Kidney epithelial cell (primary cell): Measurements from ENCODE around the gene MAP1LC3A. TPM values are rescaled to one million over a fixed set of nuclear protein-coding genes. Genes with fewer than 3 reads are reported as not detected.

Experiments
- DNase-seq: peaks from one replicate; pipeline ENCODE4 v3.0.0-alpha.2; 2010; ENCODE audit warnings: low read depth
- H3K27me3 ChIP-seq: 2 replicates; pipeline ENCODE4 v1.6.0; 2011; ENCODE audit warnings: low read length; ENCODE audit not compliant: control insufficient read depth, insufficient read depth
- H3K36me3 ChIP-seq: 2 replicates; pipeline ENCODE4 v1.5.1; 2011; ENCODE audit warnings: low read length; ENCODE audit not compliant: control insufficient read depth, insufficient read depth
- H3K4me3 ChIP-seq: 2 replicates; pipeline ENCODE4 v1.5.1; 2011; ENCODE audit warnings: low read depth, mild to moderate bottlenecking, control low read depth, low read length
- CTCF ChIP-seq: IDR thresholded peaks from 2 replicates; pipeline ENCODE4 v1.5.1; 2011; ENCODE audit warnings: mild to moderate bottlenecking, moderate library complexity, low read length, control low read depth, inconsistent platforms; ENCODE audit not compliant: insufficient read depth, poor library complexity, severe bottlenecking
- total RNA-seq: library from RNA; depleted of rRNA; stranded (reverse); fragments of >200 nt; gene quantifications from 2 replicates; pipeline ENCODE4 v1.2.3, GENCODE V29; 2015

MAP1LC3A gene
- total RNA-seq, 1 donor from 2014 or later = 63.0 TPM

- TF ChIP-seq CTCF = no peak
- Histone ChIP-seq H3K4me3 (no peak overlapping the region), H3K27me3 (no peaks in the 10 kb centered on the region), H3K36me3 (no peaks in the 10 kb centered on the region)
- DNase-seq = no peak
Observed at GRCh38 chr20:34578521-34578920, 20.0 kb downstream of the MAP1LC3A start.

- TF ChIP-seq CTCF = peak; percentile 81
- no peaks in the 10 kb centered on the region for H3K36me3 ChIP-seq
- no peaks in the 10 kb centered on the region for H3K27me3 ChIP-seq
- DNase-seq = peak; percentile 58
- no peak overlapping the region for H3K4me3 ChIP-seq
Observed at GRCh38 chr20:34579191-34579978, 20.9 kb downstream of the MAP1LC3A start.

- DNase-seq = no peak
Observed at GRCh38 chr20:34579979-34580940, 21.7 kb downstream of the MAP1LC3A start.

GRCh38 chr20:34581341-34582184 is 23.0 kb downstream of the MAP1LC3A start:
- no peak for DNase-seq
- H3K27me3 ChIP-seq = no peaks in the 10 kb centered on the region
- no peak for TF ChIP-seq CTCF
- no peaks in the 10 kb centered on the region for H3K36me3 ChIP-seq
- no peak overlapping the region for H3K4me3 ChIP-seq

More at GRCh38 chr20:34579979-34580940, 21.7 kb downstream of the MAP1LC3A start:
- TF ChIP-seq CTCF = no peak
- Histone ChIP-seq H3K4me3 (no peak overlapping the region), H3K36me3 (no peaks in the 10 kb centered on the region), H3K27me3 (no peaks in the 10 kb centered on the region)

- Histone ChIP-seq H3K4me3 (no peak overlapping the region), H3K36me3 (no peaks in the 10 kb centered on the region), H3K27me3 (no peaks in the 10 kb centered on the region)
- no peak for TF ChIP-seq CTCF
- DNase-seq = no peak
Observed at GRCh38 chr20:34582221-34582620, 23.7 kb downstream of the MAP1LC3A start.
